NCI-H1694 (cell line): ENCODE results near the gene C16orf74.

Source experiments
- DNase-seq: peaks from one replicate; lab custom pipeline; 2025; lab: John Stamatoyannopoulos, UW

Gene C16orf74

DNA sequence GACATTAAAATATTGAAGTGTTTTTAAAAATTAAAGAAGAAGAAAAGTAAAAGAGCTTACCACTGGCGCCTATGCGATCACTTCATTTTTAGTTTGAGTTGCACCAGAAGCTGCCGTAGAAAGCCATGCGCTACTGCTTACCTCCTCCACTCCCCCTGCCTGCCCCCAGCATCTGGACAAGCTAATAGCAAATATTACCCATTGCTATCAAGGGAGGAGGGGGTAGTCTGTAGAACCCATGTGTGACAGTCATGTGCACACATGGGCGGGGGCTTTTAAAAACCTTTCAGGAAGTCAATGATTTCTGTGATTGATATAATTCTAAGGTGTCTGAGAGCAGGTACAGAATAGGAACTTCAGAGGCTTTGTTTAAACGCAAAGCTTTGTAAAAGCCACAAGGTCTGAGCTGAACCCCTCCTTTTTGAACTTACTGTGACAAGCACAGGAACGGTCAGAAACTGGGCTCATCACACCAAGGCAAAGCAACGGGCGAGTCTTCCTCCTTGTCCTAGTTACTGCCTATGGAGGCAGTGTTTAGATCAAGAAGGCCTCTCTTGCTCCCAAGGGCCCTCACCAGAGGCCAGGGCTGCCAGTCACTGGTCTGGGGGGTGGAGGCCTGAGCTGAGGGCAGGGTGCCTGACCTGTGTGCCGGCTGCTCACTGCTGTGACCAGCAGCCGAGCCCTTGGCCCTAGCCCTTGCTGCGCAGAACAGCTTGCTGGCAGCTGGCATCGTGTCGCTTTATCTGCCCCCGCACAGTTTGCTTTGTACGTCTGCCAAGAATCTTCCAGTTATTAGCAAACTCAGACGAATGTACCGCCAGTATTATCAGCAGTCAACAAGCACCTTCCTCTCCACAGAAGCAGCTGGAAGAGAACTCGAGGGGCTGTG is 77.1 kb downstream of the C16orf74 start:
- peak; percentile 91 for DNase-seq

DNA sequence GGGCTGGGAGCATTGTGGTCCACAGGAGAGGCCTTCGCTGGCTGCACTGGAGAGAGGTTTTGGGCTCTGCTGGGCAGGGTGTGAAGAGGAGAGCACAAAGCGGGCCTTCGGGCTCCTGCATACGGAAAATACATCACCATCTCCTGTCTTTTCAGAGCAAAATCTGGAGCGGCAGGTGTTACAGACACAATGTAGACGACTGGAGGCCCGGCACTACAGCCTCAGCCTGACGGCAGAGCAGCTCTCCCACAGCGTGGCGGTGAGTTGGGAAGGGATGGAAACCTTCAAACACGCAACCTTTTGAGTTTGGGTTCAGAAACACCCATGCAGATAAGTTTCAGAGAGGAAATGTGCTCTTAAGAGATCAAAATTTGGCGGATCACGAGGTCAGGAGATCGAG is 80.1 kb downstream of the C16orf74 start:
- no peak for DNase-seq

DNA sequence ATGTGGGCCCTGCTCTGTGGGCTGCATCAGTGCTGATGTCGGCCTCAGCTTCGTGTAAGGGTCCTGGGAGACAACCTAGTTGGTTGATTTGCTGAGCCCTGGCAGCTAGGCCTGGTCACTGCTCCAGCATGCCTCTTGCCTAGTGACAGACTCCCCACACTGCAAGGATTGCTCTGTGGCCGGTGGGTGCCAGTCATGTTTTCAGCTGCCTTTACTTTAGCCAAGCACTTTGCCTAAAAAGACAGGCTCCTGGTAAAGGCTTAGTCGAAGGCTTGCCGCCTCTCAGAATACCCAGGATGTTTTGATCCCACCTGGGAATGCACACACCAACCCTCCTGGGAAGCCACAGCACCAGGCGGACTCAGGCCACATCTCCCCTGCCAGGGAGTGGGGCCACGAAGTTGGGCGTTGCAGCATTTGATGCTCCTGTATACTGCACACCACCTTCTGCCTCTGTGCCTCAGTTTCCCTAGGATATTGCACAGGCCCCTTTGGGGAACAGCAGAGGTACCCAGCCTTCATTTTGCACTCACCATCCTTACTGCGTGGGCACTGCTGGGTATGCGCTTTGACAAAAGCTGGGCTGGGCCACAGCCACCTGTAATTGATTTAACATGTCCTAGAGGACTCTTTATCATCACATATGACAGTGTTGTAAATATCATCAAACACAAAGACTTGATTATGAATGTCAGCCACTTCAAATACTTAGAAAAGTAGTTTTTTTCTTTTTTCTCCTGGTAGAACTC is 82.0 kb downstream of the C16orf74 start:
- DNase-seq, result no peak

DNA sequence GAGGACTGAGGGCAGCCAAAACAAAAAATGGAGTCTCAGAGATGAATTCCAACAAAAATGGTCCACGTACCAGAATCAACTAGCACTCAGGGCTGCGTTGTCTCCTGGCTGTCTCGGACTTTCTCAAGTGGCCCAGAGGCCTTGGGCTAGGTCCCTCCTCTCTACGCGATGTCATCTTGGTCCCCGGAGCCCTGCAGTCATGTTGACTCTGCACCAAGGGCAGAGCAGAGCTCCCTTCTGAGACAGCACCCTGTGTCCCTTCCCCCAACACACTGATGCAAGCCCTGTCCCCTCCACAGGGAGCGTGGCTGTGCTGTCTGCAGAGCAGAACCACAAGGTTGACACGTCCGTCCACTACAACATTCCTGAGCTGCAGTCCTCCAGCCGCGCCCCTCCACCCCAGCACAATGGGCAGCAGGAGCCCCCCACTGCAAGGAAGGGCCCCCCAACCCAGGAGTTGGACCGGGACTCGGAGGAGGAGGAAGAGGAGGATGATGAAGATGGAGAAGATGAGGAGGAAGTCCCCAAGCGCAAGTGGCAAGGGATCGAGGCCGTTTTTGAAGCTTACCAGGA is 83.0 kb downstream of the C16orf74 start:
- DNase-seq, result no peak

DNA sequence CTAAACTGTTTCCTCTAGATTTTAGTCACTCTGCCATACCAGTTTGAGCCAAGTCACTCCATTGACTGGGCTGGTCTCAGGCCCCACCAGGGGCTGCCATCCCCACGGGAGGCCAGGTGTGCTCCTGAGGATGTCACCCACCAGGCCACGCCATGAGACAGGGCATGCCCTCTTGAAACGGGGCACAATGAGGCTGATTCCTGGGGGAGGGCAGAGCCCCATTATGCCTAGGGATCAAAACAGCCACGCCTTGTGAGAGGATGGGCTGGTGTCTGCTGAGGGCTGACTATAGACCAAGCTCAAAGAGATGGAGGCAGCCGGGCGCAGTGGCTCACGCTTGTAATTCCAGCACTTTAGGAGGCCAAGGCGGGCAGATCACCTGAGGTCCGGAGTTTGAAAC is 83.6 kb downstream of the C16orf74 start:
- no peak for DNase-seq

DNA sequence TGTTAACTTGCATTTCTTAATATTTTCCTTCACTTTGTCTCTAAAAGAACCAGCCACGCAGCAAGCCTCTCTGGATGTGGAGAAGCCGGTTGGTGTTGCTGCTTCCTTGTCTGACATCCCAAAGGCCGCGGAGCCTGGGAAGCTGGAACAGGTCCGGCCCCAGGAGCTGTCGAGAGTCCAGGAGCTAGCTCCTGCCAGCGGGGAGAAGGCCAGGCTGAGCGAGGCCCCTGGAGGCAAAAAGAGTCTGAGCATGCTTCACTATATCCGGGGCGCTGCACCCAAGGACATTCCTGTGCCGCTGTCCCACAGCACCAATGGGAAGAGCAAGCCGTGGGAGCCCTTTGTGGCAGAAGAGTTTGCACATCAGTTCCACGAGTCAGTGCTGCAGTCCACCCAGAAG is 85.0 kb downstream of the C16orf74 start:
- no peak for DNase-seq

DNA sequence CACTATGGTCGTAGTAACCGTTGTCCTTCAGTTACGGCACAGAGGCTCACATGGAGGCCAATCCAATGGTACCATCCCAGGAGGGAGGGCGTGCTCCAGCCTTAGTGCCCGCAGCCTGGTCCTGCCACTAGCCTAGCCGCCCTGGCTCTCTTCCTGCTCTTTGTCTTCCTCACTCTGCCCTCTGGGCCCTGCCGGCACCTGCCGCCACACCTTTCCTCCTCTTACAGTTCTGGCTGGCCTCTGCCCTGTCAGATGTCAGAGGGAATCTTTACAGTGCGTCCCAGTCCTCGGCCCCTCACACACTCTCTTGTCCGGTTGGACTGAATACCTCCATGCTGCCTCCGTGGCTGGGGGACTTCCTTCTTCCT is 85.5 kb downstream of the C16orf74 start:
- no peak for DNase-seq

DNA sequence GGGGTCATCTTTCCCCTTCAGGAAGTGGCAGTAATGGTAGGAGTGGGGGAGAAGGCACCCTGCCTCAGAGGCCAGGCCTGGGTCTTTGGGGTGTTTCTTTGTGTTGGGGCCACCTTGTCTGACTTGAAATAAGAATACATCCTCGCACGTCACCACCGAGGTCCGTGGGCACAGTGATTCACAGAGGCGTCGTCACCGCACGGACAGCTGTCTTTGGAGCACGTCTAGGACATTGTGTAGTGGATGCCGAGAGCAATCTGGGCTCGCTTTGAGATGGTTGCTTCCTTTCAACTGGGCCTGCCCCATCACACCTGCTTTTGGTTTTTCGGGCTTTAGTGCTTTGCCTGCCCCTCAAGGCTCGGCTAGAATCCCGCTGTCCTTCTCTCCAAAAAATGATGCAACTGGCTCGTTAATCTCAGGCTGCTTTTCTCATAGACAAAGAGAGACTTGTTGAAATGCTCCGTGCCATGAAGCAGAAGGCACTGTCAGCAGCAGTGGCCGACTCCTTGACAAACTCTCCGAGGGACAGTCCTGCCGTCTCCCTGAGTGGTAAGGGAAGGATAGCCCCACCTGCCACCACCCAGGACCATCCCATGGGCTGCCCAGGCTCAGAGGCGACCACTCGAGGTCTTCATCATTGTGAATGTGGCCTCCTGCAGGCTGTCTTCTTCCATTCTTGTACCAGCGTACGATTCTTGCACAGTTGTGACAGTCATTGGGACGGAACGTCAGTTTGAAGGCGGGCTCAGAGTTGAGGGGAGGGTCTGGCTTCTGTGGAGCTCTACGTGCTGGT is 86.1 kb downstream of the C16orf74 start:
- DNase-seq, result no peak

DNA sequence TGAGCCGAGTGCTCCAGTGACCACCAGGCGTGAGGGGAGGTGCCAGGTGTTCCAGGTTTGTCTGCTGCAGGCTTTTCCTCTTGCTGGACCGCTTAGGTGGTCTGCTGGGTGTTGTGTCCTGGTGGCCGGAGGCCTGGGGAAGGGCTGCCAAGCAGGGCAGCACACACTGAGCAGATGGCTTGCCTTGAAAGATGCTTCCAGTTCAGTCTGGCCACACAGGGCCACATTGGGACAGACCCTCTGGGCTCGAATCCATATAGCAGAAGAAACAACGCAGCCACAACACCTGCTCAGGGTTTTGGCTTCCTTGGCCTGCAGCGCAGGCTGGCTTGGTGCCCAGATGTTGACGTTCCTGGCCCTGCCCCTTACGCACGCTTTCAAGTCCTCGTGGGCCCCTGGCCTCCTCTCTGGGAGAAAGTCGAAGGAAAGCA is 87.0 kb downstream of the C16orf74 start:
- peak; percentile 43 for DNase-seq

DNA sequence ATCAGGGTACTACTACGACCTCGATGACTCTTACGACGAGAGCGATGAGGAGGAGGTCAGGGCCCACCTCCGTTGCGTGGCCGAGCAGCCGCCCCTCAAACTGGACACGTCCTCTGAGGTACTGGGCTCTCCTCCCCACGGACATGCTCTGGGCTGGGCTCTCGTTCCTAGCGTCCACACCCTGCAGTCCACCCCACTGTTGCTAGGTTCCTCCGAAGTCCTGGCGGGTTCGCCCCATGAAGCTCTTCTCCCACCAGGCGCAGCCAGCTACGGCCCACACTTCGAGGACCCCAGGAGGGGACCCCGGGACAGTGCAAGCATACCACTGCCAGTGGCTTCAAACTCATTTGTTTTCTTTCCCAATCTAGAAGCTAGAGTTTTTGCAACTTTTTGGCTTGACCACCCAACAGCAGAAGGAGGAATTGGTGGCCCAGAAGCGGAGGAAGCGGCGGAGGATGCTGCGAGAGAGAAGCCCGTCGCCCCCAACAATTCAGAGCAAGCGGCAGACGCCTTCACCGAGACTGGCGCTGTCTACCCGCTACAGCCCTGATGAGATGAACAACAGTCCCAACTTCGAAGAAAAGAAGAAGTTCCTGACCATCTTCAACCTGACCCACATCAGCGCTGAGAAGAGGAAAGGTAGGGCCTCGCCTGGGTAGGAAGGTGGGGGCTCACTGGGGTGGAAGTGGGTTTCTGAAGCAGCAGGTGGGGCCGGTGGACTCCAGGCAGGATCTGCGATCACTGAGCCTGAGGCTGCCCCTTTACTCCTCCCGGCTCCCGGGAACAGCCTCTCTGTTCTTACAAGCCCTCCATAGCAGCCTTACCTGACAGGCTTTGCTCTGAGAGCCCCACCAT is 87.7 kb downstream of the C16orf74 start:
- DNase-seq, result no peak

DNA sequence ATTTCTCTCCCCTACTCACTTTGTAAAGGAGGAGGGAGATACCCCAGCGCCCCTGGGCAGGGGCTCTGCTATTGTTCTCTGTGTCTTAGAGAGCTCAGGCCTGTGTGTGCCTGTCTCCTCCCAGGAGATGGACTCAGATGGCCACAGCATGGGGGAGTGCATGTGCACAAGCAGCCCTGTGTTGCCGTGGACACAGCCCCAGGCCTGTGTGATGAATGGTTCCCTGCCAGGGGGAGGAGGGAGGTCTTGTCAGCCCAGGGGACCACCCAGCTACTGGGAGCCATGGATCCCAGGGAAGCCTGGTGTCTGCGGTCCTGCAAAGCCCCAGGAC is 88.4 kb downstream of the C16orf74 start:
- DNase-seq, result no peak

DNA sequence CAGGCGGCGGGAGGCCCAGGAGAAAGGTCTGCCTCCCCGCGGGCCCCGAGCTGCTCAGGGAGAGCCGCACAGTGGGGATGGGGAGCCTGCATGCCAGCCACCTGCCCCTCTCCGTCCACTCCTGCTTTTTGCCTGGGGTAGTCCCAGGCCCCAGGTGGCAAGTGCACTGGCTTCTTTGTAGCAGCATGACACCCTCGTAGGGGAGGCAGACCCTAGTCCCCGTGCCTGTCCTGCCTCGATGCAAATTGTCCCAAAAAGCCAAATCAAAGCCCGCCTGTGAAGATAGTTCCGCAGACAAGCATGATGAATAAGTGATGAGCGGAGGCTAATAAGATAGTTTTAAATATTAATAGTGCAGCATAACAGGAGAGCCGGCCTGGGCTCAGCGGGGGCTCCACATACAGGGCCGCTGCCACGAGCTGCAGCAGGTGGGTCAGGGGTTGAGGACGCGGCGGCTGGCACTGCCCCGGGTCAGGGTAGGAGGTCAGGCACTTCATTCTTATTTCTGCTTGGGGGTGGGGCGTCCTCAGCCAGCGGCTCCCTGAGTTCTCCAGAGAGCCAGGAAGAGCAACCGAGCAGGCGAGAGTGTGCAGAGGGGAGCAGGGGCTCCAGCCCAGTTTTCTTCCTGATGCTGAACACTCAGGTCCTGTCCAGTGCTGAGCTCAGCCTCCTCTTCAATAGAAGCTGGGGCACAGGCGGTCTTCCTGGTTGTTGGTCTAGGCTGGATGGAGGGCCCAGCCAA is 89.0 kb downstream of the C16orf74 start:
- DNase-seq, result no peak

DNA sequence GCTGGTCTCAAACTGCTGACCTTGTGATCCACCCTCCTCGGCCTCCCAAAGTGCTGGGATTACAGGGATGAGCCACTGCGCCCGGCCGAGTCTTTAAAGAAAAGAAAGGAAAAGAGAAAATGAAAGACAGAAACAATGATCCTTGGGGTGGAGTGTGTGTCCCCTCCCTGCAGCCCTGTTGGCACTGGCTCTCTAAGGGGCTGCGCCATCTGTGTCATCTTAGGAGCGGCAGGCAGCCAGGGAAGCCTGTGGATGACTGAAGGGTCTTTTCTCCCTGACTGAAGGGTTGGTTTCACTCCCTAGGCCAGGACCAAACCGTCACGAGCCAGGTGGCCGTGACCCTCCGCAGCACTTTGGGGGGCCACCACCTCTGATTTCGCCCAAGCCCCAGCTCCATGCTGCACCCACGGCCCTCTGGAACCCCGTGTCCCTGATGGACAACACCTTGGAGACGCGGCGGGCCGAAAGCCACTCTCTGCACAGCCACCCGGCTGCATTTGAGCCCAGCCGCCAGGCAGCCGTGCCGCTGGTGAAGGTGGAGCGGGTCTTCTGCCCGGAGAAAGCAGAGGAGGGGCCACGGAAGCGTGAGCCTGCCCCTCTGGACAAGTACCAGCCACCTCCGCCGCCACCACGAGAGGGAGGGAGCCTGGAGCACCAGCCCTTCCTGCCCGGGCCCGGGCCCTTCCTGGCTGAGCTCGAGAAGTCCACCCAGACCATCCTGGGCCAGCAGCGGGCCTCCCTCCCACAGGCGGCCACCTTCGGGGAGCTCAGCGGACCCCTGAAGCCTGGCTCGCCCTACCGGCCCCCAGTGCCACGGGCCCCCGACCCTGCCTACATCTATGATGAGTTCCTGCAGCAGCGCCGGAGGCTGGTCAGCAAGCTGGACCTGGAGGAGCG is 89.8 kb downstream of the C16orf74 start:
- no peak for DNase-seq

DNA sequence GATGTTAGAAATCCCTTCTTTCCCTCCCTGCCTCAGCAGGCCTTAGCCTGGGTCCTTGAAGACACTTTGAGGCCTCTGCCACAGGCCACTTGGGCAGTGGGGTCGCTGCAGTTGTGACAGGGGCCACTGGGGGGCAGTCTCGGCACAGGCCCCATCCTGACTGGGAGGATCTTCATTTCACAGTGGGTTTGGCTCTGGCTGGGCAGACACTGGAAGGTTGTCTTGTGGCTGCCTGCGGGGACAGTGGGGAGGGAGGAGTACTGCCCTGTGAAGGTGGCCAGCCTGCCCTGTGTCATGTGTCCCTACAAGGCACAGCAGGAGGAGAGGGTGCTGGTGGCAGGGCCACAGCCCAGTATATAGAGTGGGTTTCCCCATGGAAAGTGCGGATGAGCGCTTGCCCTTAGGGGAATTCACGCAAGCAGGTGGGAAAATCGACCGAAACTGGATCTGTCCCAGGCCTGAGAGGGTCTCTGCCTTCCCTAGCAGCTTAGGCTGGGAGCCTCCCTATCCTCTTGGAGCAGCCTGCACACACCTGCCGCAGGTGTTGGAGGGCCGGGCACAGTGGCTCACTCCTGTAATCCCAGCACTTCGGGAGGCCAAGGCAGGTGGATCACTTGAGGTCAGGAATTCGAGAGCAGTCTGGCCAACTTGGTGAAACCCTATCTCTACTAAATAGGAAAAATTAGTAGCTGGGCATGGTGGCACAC is 90.9 kb downstream of the C16orf74 start:
- DNase-seq, result peak; percentile 75

DNA sequence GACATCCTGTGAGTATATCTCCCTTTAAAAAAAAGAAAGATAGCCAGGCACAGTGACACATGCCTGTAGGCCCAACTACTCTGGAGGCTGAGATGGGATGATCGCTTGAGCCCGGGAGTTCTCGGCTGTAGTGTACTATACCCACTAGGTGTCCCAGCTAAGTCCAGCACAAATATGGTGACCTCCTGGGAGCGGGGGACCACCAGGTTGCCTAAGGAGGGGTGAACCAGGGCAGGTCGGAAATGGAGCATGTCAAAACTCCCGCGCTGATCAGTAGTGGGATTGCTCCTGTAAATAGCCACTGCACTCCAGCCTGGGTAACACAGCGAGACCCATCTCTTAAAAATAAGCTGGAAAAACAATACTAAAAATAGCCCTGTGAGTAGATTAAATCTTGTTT is 91.6 kb downstream of the C16orf74 start:
- no peak for DNase-seq

DNA sequence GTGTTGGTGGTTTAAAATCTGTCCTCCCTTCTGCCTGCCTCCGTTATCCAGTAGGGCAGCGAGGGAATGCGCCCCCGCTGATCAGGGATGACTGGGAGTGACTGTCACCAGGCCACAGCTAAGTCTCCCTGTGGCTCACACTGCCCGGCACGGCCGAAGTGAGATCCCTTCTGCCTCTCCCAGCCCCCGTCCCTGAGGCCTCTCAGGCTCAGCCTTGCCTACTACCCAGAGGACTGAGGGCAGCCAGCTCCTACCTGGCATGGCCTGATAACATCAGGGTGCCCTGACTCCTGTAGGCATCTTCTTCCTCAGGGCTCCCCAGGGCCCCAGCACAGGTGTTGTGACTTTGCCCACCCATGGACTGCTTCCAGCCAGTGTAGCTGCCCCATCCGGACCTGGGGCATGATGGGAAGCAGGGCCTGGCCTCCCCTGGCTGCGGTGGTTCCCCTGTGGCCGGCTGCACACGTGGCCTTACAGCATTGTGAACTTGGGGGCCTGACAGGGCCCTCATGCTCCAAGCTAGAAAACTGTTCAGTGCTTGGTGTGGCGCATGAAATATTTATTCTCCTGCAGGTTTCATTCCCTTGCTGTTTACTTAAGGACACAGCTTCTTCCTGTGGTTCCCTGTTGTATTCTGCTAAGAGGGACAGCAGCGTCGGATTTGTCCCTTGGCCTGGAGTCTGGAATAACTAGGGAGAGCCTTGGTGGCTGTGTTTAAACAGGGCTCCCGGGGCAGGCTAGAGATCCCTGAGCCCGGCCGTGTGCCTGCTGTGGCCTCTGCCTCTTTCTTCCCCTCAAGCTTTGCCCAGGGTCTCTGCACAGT is 92.2 kb downstream of the C16orf74 start:
- no peak for DNase-seq

DNA sequence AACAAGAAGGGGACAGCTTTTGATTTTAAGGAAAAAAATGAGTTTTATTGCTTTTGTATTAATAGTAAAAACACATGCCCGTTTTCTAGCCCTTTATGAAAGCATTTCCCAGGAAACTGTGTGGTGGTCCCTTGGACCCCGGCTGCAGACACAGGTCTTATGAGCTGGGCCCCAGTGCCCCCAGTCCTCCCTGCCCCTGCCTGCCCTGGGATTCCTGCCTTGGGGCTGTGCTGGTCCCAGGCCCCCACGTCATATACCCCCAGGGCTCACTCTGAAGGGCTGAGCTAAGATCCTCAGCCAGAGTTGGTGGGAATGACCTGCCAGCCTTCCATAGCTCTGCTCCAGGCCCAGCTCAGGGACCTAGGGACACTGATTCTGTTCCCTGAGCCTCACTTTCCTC is 92.9 kb downstream of the C16orf74 start:
- no peak for DNase-seq
